GM10266 (cell line): ENCODE measurements around the gene CLIC5.

Source experiments
- DNase-seq: peaks from one replicate; pipeline ENCODE4 v3.0.0; 2012; ENCODE audit errors: extremely low spot score
- TF ChIP-seq, protein P1 (sequence below): IDR thresholded peaks from 2 replicates; pipeline ENCODE4 v1.5.1; 2012; ENCODE audit warnings: mild to moderate bottlenecking, low read depth; ENCODE audit not compliant: control insufficient read depth, insufficient read depth; ENCODE audit errors: missing control alignments

Gene CLIC5

DNA sequence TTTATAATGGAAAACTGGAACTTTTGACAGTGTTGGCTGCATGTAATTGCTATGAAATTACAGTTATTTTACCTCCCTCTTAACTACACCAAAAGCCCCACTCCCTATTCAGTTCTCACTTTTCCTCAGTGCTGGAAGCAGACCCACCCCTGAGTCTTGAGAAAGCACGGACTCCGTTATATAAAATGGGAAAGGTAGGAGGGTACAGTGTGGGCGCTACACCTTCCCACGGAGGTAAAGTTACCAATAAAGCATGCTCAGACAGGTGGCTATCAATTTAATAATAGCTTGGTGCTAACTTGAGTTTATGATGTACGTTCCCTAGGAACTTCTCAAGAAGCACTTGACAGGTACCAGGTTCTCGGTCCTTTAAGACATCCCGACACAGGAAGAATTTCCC, 59.0 kb downstream of the CLIC5 start:
- DNase-seq = no peak
- TF ChIP-seq, protein P1, sequence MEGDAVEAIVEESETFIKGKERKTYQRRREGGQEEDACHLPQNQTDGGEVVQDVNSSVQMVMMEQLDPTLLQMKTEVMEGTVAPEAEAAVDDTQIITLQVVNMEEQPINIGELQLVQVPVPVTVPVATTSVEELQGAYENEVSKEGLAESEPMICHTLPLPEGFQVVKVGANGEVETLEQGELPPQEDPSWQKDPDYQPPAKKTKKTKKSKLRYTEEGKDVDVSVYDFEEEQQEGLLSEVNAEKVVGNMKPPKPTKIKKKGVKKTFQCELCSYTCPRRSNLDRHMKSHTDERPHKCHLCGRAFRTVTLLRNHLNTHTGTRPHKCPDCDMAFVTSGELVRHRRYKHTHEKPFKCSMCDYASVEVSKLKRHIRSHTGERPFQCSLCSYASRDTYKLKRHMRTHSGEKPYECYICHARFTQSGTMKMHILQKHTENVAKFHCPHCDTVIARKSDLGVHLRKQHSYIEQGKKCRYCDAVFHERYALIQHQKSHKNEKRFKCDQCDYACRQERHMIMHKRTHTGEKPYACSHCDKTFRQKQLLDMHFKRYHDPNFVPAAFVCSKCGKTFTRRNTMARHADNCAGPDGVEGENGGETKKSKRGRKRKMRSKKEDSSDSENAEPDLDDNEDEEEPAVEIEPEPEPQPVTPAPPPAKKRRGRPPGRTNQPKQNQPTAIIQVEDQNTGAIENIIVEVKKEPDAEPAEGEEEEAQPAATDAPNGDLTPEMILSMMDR = no peak

DNA sequence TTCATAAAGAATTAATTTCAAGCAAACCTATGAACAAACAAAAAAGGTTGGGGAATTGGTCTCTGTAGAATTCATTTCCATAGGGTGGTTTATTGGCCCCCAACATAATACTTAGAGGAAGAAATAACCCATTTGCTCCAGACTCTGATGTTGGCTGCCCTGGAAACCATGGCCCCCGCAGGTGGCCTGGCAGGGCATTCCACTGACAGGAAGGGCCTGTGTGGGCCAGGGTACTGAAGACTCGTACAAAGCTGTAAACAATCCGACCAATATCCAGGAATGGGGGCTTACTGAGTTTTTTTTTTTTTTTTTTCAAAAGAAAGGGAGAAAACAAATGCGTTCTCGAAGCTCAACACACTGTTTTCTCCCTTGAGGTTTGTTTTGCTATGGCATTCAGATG, 59.5 kb downstream of the CLIC5 start:
- DNase-seq = no peak
- TF ChIP-seq, protein P1 = no peak

DNA sequence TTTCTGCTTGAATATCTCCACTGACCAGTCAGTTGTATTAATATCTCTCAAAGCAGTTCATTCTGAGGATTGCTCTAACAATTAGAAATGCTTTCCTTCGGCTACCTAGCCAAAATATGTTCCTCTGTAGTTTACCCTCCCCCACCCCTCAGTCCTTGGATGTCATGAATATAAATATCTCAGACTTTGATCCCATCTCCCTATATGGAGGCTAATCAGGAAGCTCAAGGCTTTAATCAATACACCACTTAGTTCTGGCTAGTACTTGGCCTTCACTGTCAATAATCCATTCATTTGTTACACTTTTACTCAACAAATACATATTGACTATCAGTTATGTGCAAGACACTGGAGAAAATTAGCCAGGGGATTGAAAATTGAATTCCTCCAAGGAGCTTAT, 60.1 kb downstream of the CLIC5 start:
- TF ChIP-seq, protein P1 = no peak
- DNase-seq = no peak

DNA sequence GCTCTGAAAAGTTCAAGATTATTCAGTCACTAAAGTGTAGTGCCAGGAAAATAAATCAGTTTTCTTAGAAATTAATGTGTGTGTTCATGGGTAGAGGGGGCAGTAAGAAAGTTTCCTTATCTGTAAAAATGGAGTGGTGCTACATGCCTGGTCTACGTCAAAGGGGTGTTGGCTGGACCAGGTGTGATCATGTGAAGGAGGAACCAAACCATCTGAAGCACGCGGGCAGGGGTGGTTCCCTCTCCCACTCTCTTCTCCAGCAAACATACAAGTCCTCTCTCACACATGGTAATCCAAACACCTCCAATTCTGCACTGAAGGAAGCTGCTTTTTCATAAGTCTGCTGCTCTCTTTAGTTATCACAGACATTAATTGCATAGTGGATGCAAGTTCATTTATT, 63.1 kb downstream of the CLIC5 start:
- no peak for DNase-seq
- TF ChIP-seq, protein P1 = no peak

DNA sequence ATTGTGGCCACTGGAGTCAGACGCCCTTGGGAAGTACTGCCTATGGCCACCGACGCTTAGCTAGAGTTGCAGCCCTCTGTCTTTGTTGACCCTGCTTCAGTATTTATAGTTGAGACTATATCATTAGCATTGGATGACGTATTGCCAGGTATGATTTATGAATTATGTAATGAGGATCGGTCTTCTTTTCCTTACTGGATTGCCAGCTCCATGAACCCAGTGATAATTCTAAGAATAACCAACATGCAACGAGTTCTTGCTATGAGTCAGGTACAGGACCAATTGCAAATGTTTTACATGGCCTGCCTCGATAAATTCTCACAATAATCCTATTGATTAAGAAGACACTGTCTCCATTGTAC, 63.5 kb downstream of the CLIC5 start:
- TF ChIP-seq, protein P1 = no peak
- no peak for DNase-seq

DNA sequence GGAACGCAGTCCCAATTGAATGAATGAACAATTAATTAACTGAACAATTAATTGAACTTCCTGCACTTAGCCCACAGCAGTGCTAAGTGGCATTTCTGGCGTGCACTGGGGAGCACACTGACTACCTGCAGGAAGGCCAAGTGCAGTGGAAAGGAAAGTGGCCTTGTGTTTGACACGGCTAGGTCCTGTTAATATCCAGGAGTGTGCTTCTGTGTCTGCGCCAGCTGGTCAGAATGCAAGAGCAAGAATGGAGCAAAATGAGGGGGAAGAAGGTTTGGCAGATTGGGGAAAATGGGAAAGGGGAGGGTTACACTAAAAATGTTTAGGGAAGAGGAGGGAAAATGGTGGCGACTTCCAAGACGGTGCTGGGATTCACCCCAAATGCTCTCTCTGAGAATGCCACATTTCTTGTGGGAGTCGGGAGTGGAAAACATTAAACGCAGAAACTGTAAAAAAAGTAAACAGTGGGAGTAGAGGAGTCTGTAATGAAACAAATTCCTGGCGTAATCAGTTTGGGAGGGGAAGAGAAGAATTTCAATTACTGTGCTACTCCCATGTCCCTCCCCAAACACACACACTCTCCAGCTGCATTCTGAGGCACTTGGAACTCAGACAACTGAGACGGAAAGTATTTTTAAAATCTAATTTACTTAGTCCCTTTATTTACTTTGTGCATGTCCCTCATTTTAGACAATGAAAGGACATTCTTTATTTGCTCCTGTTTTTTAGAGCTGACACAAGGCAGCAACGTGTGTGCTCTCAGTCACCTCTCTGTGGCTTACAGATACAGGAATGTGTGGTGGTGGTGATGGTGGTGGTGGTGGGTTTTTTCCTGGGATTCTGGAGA, 64.1 kb downstream of the CLIC5 start:
- no peak for DNase-seq
- TF ChIP-seq, protein P1 = no peak

DNA sequence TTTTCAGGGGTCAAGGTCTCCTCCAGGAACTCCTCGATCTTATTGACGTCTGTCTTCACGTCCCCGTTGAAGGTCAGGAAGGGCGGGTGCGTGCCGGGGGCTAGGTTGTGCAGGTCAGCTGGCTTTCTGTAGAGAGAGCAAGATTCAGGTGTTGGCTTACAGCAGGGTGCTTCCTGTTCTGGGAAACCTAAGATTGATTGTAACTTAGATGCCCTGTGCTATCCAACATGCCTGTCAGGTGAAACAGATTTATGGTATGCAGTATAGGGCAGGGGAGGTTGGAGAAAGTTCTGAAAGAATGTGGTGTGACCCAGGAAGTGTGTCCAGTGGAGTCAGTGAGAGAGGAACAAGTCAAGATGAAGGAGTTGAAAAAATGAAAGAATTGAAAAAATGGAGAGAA, 66.4 kb downstream of the CLIC5 start:
- TF ChIP-seq, protein P1 = no peak
- DNase-seq = no peak
